Pulmonary artery endothelial cell (primary cell): ENCODE measurements around the gene LCNL1. TPM values are rescaled to one million over a fixed set of nuclear protein-coding genes. Genes with fewer than 3 reads are reported as not detected.
"Not testable (repeated sequence)": the region's sequence is repeated elsewhere in the genome, so short reads cannot be mapped to it uniquely, and the experiment has no call there.

ENCODE experiments used
- DNase-seq: peaks from one replicate; pipeline ENCODE4 v3.0.0-alpha.2; 2011; ENCODE audit warnings: low read depth, low spot score
- total RNA-seq: library from RNA; depleted of rRNA; stranded (reverse); fragments of >200 nt; gene quantifications from 2 replicates; pipeline ENCODE4 v1.2.3, GENCODE V29; 2014

LCNL1 gene
- total RNA-seq, 1 donor from 2014 or later, result not detected

DNA sequence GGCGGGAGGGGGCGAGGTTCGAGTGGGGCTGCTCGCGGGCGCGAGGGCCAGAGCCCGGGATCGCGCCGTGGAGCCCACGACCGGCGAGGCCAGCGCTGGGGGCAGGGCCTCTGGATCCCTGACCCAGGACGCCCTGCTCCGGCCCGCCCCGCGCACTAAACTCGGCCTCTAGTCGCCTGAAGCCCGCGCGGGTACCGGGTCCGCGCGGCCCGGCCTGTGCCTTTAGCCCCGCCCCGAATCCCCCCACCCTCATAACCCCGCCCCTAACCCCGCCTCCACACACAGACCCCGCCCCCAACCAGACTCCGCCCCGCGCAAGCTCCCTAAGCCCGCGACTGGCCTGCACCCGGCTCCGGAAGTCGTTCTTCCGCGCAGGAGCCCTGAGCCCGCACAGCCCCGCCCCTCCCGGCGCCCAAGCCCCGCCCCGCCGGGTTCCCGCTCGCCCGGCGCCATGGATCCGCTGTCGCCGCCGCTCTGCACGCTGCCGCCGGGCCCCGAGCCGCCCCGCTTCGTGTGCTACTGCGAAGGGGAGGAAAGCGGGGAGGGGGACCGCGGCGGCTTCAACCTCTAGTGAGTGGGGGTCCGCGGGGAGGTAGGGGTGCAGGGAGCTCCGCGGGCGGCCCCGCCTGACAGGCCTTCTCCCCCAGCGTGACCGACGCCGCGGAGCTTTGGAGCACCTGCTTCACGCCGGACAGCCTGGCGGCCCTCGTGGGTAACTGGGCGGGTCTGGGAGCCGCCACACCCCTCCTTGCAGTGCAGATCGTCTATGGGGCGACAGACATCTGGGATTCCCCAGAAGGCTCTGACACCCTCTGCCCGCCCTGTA, 9.4 kb downstream of the LCNL1 start, which contains the start of gene PAXX:
TSS of gene PAXX (plus strand) at position 430 of the 826 bp plus-strand sequence. CDS start at position 452, 22 bp downstream.
- DNase-seq, result peak; percentile 57

DNA sequence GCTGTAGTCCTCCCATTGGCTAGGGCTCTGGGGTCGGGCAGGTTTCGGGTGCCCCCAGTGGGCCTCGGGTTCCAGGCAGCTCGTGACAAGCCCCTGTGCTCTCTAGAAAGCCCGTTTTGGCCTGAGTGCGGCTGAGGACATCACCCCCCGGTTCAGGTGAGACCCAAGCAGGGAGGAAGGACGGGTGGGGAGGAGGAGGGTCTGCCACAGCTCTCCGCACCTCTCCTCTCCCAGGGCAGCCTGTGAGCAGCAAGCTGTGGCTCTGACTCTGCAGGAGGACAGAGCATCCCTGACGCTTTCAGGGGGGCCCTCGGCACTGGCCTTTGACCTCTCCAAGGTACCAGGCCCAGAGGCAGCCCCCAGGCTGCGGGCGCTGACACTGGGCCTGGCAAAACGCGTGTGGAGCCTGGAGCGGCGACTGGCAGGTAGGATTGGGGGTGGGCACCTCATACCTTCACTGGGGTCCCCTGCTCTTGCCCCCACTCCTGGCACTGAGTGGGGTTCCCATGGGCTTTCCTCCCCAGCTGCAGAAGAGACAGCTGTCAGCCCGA, 10.1 kb downstream of the LCNL1 start:
- no peak for DNase-seq

DNA sequence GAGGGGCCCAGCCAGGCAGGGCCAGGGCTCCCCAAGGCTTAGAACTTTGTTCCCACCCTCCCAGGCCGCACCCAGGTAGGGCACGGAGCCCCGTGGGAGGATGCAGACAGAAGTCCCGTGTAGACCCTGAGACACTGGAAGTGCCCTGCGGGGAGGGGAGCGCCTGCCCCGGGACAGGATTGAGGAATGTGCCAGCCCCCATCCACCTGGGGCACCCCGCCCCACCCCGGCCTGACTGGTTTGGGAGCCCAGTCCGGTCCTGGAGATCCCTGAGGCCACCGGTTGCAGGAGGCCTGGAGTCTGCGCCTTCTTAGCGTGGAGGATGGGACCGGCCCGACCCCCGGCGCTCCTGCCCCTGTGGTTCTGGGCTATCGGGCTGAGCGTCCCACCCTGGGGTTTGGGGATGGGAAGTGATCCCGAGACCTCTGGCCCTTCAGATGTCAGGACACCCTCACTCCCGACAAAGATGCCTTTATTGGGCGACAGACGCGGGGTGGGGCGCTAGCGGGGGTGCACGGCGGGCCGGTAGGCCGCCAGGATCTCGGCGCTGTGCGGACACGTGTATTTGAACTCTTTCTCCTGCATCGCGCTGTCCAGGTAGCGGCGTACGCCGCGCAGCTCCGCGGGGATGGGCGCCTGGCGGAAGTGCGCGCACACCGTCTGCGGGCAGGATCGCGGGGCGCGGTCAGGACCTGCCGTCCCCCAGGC, 11.5 kb downstream of the LCNL1 start:
- DNase-seq, result no peak

DNA sequence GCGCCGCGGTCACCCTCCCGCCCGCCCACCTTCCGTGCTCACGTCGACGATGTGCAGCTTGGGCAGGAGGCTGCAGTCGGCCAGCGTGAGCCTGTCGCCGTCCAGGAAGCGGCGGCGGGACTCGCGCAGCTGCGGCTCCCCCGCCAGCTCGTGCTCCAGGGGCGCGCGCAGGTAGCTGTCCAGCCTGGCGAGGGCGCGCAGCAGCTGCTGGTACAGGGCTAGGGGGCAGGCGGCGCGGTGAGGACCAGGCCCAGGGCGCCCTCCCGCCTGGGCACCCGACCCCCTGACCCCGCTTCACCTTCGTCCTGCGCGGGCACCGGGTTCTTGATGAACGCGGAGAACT, 12.1 kb downstream of the LCNL1 start:
- DNase-seq, result no peak

DNA sequence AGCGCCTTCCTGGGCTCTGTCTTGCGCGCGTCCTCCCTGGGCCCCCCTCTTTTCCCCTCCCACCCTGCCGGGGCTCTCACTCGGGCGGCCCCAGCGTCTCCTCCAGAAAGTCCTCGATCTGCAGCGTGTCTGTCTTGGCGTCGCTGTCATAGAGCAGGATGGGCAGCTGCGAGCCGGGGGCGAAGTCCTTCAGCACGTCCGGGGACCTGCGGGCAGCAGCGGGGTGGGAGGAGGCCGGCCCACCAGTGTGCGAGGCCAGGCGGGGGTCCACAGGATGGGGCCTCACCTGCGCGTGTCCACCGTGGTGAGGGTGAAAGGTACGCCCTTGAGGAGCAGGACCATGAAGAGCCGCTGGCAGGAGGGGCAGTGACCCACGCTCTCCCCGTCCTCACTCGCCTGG, 12.6 kb downstream of the LCNL1 start:
- no peak for DNase-seq

DNA sequence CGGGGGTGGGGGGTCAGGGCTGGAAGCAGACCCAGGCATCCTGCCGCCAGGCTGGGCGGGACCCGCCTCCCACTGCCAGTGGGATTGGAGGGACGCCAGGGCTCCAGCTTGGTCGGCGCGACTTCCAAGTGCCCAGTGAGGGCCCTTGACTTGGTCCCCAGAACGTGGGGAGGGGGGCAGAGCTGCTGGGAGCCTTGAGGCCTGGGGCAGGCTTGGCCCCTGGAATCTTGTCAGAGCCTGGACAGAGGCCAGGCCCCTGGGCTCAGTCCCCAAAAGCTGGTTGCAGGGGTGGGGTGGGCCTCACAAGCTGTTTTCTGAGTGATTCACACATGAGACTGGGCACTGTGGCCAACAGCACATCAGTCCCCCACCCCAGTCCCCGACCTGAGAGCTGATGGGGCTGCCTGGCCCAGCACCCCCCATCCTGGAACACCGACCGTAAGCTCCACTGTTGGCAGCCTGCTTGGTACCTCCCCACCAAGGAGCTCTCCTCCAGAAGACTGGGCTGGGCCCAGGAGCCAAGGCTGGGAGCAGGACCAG, 13.0 kb downstream of the LCNL1 start:
- DNase-seq, result no peak

DNA sequence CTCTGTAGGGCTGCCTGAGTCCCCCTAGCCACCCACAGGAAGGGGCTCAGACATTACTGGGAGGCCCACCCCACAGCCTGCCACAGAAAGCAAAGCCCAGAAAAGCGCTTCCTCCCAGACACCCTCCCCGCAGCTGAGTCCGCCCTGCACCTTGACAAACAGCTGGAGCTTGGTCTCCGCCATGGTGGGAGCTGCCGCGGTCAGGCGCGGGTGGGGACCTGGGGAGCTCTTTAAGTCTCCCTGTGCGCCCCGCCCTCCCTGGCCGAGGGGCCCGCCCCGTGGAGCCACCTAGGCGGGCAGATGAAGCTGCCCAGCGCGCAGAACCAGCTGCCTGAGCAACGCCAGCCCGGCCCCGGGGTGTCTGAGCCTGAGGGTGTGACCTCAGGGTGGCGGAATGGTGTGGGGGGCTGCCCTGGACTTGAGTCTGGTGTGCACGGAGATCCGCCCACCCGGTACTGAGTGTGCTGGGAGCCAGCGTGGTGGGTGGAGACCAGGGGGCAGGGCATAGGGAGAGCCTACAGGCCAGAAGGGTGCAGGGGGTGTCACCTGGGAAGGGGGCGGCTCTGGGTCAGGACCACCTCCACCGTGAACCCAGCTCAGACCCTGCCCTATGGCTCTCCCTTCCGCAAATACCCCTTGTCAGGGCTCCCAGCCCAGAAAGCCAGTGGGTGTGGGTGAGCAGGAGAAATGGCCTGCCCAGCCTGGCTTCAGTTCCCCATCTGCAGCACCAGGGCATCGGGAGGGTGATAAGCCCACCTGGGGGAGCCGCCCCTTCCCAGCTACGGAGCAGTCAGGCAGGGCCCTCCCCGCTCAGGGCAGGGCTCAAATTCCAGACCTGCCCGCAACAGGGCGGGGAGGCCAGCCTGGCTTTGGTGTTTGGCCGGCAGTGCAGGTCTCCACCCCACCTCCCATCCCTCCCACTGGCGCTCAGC, 13.8 kb downstream of the LCNL1 start, which contains the start of gene CLIC3:
TSS of gene CLIC3 (minus strand) at position 208 of the 932 bp plus-strand sequence. CDS start at position 183, 25 bp downstream.
- DNase-seq, result no peak

DNA sequence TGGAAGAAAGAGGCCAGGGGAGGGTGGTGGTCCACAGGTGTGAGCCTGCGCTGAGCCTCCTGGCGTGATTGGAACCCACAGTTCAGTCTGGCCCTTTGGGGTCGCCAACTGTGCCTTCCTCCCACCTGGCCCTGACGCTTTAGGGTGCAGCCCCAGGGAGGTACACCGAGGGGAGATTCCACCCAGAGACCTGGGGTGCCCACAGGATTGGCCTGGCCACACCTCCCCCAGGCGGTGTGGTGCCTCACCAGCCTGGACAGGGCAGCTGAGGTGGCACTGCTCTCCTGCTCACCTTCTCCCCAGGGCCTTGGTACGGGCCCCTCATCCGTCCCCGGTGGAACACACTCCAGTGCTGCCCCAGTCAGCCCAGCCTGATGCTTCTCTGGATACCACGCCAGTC, 14.6 kb downstream of the LCNL1 start:
- no peak for DNase-seq

DNA sequence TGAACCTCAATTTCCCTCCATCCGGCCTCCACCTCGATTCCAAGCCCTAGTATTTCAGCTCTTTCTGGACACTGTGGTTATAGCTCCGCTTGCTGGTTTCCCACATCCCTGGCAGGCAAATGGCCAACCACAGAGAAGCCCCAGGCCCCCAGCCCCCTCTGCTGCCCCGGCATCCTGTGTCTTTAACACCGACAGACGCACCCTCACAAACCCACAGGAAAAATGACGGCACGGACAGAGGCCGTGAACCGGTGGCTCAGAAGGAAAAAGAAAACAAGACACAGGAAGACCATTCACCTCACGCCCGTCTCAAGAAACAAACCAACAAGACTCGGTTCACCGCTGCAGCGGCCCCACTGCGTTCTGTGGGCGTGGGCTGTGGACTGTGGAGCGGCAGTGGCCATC, 15.0 kb downstream of the LCNL1 start:
- DNase-seq, result no peak

DNA sequence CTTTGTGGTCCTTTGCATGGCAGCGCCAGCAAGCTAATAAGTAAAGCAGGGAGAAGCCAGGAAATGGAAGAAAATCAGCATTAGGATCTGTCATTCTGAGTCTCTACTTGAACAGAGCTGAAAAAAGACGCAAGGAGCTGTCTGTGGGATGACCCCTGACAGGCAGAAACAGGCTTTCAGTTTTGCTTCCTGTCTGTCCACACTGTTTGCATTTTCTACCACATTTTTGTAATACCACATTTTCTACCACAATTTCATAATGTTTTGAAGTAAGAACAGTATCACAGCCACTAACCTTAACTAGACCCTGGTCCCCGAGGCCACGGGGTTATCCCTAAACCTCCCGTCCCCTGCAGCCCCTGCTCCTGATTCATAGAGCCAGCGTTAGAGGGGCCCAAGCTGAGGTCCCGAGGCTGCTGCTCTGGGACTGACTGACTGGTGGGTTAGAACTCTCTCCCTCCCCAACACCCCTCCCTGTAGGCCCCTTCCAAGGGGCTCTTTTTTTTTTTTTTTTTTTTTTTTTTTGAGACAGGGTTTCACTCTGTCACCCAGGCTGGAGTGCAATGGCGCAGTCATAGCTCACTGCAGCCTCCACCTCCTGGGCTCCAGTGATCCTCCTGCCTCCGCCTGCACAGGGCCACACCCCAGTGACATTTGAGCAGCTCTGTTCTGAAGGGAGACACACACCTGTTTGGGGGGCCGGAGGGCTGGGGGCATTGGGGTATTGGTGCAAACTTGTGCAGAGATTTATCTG, 17.6 kb downstream of the LCNL1 start:
- DNase-seq, result no peak

DNA sequence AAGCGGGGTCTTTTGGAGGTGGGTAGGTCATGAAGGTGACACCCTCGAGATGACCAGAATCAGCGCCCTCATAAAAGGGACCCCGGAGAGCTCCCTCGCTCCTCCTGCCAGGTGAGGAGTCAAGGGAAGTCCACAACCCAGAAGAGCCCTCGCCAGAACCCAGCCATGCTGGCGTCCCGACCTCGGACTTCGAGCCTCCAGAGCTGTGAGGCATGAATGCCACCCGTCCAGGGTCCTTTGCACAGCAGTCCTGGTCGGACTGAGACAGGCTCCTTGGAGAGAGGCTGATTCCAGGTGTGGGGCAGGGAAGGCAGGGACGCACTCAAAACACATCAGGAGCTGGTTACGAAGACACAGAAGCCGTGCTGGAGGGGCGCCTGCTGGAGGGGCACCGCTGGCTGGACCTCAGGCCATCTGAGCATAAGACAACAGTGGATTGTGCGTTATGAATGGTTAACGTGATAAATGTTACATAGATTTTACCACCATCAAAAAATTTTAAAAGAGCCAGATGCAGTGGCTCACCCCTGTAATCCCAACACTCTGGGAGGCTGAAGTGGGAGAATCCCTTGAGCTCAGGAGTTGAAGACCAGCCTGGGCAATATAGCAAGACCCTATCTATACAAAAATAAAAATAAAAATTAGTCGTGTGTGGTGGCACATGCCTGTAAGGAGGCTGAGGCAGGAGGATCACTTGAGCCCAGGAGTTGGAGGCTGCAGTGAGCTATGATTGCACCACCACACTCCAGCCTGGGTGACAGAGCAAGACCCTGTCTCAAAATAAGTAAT, 19.3 kb downstream of the LCNL1 start:
- DNase-seq, result no peak

DNA sequence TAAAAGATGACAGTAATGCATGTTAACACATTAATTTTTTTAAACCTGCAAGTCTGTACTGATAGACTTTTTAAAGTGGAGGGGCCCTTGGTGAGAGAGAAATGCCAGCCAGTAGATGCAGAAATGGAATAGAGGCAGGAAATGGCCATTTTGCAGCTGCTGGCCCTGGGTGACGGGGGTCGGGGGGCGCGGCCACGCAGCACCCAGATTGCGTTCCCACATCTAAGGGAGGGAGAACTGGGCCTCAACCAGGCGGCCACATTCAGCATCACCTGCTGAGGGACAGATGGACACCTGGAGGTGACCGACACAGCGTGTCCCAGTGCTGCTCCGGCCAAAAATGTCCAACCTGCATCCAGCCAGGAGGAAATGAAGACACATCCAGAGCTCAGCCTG, 19.9 kb downstream of the LCNL1 start:
- no peak for DNase-seq

DNA sequence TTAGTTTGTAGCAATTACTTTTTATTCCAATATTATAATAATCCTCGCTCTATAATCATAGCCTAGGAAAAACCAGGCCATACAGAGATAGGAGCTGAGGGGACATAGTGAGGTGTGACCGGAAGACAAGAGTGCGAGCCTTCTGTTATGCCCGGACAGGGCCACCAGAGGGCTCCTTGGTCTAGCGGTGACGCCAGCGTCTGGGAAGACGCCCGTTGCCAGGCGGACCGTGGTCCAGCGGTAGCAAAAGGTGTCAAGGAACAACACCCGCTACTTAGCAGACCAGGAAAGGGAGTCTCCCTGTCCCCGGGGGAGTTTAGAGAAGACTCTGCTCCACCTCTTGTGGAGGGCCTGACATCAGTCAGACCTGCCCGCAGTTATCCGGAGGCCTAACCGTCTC, 21.5 kb downstream of the LCNL1 start:
- DNase-seq, result not testable (repeated sequence)

DNA sequence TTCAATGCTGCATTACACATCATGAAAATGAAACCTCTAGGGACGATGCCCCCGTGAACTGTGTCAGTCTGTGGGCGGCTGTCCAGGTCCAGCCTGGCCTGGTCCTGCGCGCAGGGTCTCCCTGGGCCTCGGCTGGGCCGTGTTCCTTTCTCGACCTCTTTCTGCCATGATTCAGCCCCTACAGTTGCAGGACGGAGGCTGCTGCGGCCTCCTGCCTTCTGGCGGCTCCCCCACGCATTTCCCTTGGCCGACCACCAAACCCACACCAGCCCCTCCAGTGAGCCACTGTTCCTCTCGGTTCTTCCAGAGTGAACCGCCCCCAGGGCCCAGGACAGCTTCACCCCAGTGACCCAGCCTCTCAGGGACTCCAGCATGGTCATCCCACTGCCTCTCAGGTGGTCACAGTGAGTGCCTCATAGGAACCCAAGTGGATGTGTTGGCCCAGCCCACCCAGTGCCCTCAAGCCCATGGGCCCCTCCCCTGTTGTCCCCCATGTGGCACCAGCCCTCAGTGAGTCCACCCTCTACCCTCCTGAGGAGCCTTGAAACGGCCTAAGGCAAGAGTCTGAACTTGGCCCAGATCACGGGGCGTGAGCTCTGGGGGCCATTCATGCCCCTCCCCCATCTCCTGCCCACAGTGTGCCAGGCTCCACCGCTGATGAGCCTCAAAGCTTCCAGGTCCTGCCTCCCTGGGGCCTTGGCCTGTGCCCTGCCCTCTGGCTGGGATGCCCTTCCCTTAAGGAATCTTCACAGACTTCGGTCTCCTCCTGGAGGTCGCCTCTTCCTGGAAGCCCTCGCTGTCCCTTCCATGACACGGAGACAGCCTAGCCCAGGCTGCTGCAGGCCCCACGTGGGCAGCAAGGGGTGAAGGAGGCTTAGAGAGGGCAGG, 23.6 kb downstream of the LCNL1 start:
- DNase-seq, result no peak

DNA sequence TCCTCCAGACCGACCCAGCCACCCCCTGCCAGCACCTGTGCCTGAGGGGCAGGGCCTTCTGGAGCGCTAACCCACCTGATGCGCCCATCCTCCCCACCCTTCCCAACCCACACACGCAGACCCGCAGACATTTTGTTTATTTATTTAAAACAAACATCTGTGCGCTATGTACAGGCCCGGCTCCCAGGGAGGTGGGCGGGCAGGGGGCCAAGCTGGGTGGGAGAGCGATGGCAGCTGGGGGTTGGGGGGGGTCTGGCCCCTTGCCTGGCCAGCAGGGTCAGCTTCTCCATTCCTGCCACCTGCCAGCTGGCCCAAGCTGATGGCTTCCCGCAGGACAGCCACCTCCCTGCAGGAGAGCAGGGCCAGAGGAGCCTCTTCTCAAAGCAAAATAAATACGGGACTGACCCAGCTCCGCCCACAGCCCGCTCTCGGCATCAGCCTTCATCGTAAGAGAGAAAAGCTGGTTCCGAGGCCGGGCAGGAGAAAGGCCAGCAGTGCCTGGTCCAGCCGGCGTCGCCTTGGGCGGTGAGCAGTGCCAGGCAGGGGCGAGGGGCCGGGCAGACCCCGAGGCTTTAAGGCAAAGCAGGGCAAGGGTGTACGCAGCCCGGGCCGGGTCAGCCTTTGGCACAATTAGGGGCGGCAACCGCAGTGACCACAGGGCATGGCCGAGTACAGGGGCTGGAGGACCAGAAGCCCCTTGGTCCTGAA, 24.5 kb downstream of the LCNL1 start:
- DNase-seq, result no peak

DNA sequence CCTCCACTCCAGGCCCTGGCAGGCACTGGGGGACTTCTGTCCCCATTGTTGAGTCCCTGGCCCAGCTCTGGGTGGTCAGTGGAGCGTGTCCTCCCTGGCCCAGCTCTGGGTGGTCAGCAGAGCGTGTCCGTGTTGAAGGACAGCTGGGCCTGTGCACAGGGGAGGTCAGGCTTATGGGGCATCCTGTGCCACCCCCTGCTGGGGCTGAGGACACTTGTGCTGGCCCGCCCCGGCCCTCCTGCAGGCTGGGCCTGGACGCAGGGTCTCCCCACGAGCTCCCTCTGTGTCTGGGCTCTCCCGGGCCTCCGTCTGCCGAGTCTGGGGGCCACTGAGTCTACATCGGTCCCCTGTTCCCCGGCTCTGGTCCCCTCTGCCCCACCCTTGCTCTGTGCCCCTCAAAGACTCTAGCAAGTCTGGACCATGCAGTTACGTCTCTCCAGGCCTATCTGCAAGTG, 25.1 kb downstream of the LCNL1 start:
- DNase-seq, result no peak

DNA sequence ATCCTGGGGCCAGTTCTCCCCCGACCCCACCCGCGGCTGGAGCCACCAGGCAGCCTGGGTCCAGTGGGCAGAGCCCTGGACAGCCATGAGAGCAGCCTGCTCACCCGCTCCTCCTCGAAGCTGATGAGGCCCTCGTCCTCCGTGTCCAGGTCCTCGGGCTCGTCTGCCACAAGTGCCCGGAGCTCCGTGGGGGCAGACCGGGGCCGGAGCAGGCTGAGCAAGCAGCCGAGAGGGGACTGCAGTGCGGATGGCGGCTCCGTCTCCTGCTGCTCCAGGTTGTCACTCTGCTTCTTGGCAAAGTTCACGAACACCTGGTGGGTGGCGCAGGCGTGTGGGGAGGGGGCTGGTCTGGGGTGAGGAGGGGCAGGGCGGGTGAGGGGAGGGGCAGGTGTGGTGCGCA, 25.5 kb downstream of the LCNL1 start:
- DNase-seq, result no peak

DNA sequence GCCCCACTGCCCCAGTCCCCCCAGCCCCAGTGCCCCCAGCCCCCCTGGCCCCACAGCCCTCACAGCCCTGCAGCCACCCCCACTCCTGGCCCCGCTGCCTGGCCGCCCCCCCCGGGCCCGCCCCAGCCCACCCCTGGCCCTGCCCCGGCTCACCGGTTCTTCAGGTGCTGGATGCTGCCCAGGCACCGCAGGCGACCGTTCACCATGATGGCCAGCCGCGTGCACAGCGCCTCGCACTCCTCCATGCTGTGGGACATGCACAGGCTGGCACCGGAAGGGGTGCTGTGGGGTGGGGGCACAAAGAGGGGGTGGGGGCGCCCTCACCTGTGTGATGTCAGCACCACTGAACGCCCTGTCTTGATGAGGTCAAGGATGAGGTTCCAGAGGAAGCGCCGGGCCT, 26.4 kb downstream of the LCNL1 start:
- no peak for DNase-seq
